ENCODE data around the gene CNIH2. TPM values are rescaled to one million over a fixed set of nuclear protein-coding genes. Genes with fewer than 3 reads are reported as not detected.

The CNIH2 gene
- total RNA-seq, 1 donor from 2014 or later, result 46.0 TPM

DNA sequence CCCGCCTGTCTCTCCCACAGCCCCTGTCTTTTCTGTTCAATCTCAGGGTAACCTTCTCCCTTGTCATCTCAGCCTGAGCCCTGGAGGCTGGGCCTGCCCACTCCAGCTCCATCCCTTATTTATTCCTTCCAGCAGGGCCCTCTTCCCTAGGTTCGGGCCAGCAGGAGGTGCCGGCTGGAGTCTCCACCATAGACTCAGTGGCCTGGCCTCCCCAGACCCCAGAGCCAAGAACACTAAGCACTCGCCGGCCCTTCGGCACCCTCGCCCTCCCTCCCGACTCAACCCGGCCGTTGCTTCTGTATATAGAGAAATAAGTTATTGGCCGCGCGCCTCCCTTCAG lies 11.0 kb upstream of the CNIH2 start:
- H3K27me3 Mint-ChIP-seq (ENCODE audit: low read depth), result peaks cover 5% of the 10 kb centered on the region
- TF ChIP-seq, protein P1, sequence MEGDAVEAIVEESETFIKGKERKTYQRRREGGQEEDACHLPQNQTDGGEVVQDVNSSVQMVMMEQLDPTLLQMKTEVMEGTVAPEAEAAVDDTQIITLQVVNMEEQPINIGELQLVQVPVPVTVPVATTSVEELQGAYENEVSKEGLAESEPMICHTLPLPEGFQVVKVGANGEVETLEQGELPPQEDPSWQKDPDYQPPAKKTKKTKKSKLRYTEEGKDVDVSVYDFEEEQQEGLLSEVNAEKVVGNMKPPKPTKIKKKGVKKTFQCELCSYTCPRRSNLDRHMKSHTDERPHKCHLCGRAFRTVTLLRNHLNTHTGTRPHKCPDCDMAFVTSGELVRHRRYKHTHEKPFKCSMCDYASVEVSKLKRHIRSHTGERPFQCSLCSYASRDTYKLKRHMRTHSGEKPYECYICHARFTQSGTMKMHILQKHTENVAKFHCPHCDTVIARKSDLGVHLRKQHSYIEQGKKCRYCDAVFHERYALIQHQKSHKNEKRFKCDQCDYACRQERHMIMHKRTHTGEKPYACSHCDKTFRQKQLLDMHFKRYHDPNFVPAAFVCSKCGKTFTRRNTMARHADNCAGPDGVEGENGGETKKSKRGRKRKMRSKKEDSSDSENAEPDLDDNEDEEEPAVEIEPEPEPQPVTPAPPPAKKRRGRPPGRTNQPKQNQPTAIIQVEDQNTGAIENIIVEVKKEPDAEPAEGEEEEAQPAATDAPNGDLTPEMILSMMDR (conservative IDR thresholded peaks at IDR 0.05), result no peak
- H3K27ac Mint-ChIP-seq (ENCODE audit: unreplicated experiment), result peak overlapping the region; percentile 86
- no peak for DNase-seq (ENCODE audit: low read depth, low spot score)
- H3K36me3 Mint-ChIP-seq (ENCODE audit: low read depth), result peaks cover 6% of the 10 kb centered on the region
- H3K4me1 Mint-ChIP-seq, result peaks cover 25% of the 10 kb centered on the region
- H3K4me3 Mint-ChIP-seq, result peak overlapping the region; percentile 93
- H3K9me3 Mint-ChIP-seq, result no peaks in the 10 kb centered on the region

DNA sequence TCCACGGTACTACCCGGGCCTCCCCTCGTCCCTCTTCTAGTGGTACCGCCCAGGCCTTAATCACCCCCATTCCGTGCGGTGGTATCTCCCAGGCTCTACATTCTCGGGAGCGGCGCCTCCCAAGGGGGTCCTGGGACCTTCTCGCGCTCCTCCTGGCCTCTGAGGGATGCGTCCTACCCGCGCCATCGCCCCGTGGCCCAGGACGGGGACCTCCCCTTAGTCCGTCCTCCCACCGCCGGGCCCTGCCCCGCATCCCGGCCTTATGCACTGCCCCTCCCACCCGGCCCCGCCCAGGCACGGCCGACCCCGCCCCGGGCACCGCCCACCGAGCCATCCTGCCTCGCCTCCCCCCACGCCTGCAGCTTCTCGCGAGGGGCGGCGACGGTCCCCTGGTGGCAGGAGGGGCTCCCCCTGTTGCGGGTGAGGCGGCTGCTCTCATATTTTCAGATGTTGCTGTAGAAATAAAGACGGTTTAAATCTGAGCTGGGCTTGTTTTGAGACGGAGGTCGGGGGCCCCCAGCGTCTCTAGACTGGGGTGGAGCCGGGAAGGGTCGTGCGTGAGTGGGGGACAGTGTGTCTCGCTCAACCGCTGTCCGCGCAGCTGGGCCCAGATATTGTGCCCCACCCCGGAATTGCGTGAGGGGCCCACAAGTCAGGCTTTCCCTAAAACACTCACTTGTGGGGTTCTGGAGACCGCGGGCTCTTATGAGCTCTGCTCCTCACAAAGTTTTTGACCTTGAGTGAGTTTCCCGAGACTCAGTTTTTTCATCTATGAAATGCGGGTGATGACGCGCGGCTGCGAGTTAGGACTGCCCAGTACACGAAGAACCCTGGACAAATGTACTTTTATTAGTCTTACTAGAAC lies 10.4 kb upstream of the CNIH2 start:
- Mint-ChIP-seq H3K4me3 (peak overlapping the region; percentile 93), H3K27me3 (ENCODE audit: low read depth) (peaks cover 5% of the 10 kb centered on the region), H3K4me1 (peaks cover 25% of the 10 kb centered on the region), H3K36me3 (ENCODE audit: low read depth) (peaks cover 6% of the 10 kb centered on the region), H3K9me3 (no peaks in the 10 kb centered on the region), H3K27ac (ENCODE audit: unreplicated experiment) (peak overlapping the region; percentile 97)
- TF ChIP-seq, protein P1 (conservative IDR thresholded peaks at IDR 0.05), result peak; percentile 37
- peak; percentile 79 for DNase-seq (ENCODE audit: low read depth, low spot score)

DNA sequence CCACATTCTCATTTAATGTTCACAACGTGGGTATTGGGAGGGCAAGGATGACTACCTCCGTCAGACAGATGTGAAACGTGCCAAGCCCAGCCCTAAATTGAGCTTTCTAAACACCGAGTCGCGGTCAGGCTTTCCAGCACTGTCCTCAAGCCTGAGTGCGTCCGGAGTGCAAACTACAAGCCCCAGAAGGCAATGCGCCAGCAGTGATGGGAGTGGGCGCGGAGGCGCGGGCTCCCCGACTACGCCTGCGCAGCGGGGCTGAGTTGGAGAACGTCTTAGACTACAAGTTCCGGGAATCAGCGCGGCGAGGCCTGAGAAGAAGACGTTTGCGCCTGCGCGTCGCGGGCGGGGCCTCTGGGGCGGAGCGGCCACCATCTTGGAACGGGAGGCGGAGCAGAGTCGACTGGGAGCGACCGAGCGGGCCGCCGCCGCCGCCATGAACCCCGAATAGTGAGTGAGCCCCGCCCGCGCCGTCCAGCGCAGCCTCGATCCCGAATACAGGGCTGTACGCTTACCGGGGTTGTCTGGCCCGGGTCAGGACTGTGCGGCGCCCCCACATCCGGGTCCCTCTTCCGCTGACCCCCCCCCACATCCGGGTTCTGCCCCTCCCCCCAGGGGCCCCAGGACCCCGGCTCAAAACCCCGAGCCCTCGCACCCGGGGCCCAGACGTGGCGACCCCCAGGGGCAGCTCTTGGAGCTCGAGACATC lies 9.6 kb upstream of the CNIH2 start, which contains the start of gene RAB1B:
TSS of gene RAB1B (plus strand) at position 396 of the 708 bp plus-strand sequence. CDS start at position 437, 41 bp downstream.
- H3K4me1 Mint-ChIP-seq, result peaks cover 25% of the 10 kb centered on the region
- H3K4me3 Mint-ChIP-seq, result peak within 1 kb of the TSS; percentile 93
- peaks cover 5% of the 10 kb centered on the region for H3K27me3 Mint-ChIP-seq (ENCODE audit: low read depth)
- no peaks in the 10 kb centered on the region for H3K9me3 Mint-ChIP-seq
- DNase-seq (ENCODE audit: low read depth, low spot score), result peak; percentile 100
- TF ChIP-seq, protein P1 (conservative IDR thresholded peaks at IDR 0.05), result no peak
- peak within 1 kb of the TSS; percentile 97 for H3K27ac Mint-ChIP-seq (ENCODE audit: unreplicated experiment)
- peaks cover 9% of the 10 kb centered on the region for H3K36me3 Mint-ChIP-seq (ENCODE audit: low read depth)

DNA sequence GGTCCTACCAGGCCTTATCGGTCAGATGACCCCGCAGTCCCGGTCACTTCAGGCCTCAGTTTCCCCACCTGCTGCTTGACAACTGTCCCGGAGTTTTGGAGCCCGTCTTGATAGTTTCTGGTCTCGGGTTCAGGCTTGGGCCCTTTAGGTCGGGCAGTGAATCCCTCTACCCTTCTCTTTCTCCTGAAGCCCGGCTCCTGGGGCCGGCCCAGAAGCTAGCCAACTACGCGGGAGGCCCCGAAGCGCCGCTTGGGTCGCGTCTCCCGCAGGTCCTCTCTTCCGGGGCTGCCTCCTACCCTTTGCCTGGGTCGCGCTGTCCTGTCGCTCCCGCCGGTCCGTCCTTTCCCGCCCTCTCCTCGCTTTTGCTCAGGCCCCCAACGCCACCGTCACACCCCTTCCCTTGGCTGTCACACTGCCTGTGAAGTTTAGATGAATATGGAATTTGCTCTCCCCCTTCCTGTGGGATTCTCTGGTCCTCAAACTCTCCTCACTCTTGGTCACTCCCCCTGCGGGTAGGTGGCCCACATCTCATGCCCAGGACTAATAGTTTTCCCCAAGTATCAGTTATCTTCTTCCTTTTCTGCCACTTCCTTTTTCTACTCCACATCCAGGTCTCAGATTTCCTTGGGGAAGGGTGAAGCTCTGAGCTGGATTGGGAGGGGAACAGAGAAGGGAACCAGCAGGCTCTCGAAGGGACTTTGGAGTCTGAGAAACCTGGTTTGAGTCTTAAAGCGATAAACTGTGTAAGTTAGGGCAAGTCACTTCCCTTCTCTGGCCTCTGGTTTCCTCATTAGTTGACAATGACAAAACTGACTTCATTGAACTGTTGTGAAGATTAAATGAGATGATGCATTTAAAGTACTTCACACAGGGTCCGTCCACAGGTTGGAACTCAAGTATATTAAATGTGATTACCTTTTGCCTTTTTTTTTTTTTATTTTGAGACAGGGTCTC lies 8.7 kb upstream of the CNIH2 start:
- Mint-ChIP-seq H3K27ac (ENCODE audit: unreplicated experiment) (peak overlapping the region; percentile 92), H3K4me3 (peak overlapping the region; percentile 93), H3K9me3 (no peaks in the 10 kb centered on the region), H3K27me3 (ENCODE audit: low read depth) (peaks cover 5% of the 10 kb centered on the region), H3K4me1 (peaks cover 25% of the 10 kb centered on the region), H3K36me3 (ENCODE audit: low read depth) (peaks cover 9% of the 10 kb centered on the region)
- no peak for DNase-seq (ENCODE audit: low read depth, low spot score)
- TF ChIP-seq, protein P1 (conservative IDR thresholded peaks at IDR 0.05), result peak; percentile 46

DNA sequence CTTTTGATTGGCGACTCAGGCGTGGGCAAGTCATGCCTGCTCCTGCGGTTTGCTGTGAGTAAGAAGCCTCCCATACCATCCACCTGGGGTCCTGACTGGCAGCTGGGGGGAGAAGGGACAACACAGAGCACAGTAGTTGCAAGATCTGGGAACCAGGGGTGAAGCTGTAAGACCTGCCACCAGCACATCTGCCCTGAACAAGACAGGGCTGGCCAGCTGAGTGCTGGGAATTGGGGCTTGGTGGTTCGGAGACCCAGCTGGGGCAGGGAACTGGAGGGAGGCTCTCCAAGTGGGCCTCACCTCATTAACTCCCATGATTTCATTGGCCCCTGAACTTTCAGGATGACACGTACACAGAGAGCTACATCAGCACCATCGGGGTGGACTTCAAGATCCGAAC lies 6.2 kb upstream of the CNIH2 start:
- TF ChIP-seq, protein P1 (conservative IDR thresholded peaks at IDR 0.05), result no peak
- H3K36me3 Mint-ChIP-seq (ENCODE audit: low read depth), result peaks cover 5% of the 10 kb centered on the region
- no peaks in the 10 kb centered on the region for H3K9me3 Mint-ChIP-seq

More for the DNA sequence above, 6.2 kb upstream of the CNIH2 start:
- Mint-ChIP-seq H3K4me3 (peak overlapping the region; percentile 75), H3K27me3 (ENCODE audit: low read depth) (peaks cover 5% of the 10 kb centered on the region), H3K4me1 (peaks cover 24% of the 10 kb centered on the region), H3K27ac (ENCODE audit: unreplicated experiment) (no peak overlapping the region)
- no peak for DNase-seq (ENCODE audit: low read depth, low spot score)

All from neural crest cell (in vitro differentiated cells).